ENCODE data around the gene RAB3GAP2. TPM values are rescaled to one million over a fixed set of nuclear protein-coding genes. Genes with fewer than 3 reads are reported as not detected.
"Not testable (repeated sequence)": the region's sequence is repeated elsewhere in the genome, so short reads cannot be mapped to it uniquely, and the experiment has no call there.

The RAB3GAP2 gene
- total RNA-seq, 1 donor from 2014 or later, result 51.2 TPM

- H3K36me3 Mint-ChIP-seq, result peaks cover 45% of the 10 kb centered on the region
- DNase-seq (ENCODE audit: extremely low spot score, unreplicated experiment), result no peak
- no peak for TF ChIP-seq CTCF (conservative IDR thresholded peaks at IDR 0.05)
- no peak overlapping the region for H3K4me3 Mint-ChIP-seq
- no peaks in the 10 kb centered on the region for H3K4me1 Mint-ChIP-seq (ENCODE audit: unreplicated experiment)
- H3K9me3 Mint-ChIP-seq, result peaks cover 15% of the 10 kb centered on the region
- H3K27ac Mint-ChIP-seq, result no peak overlapping the region
- no peaks in the 10 kb centered on the region for H3K27me3 Mint-ChIP-seq
These were observed 17.0 kb downstream of the RAB3GAP2 start for GRCh38 chr1:220255204-220255603.

DNA sequence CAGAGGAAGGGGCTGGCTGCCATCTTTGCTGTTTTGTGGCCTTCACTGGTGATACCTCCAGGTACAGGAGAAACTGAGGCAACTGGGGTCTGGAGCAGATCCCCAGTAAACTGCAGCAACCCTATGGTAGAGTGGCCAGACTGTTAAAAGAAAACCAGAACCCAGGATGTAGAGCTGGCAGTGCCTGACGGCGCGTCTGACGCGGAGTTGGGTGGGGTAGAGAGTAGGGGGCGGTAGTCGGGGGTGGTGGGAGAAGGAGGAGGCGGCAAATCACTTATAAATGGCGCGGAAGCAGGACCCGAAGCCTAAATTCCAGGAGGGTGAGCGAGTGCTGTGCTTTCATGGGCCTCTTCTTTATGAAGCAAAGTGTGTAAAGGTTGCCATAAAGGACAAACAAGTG, 19.0 kb downstream of the RAB3GAP2 start:
- DNase-seq (ENCODE audit: extremely low spot score, unreplicated experiment); H3K27me3 Mint-ChIP-seq; H3K27ac Mint-ChIP-seq; H3K4me1 Mint-ChIP-seq (ENCODE audit: unreplicated experiment); H3K4me3 Mint-ChIP-seq: not testable (repeated sequence)
- H3K36me3 Mint-ChIP-seq, result peaks cover 53% of the 10 kb centered on the region
- peaks cover 15% of the 10 kb centered on the region for H3K9me3 Mint-ChIP-seq

DNA sequence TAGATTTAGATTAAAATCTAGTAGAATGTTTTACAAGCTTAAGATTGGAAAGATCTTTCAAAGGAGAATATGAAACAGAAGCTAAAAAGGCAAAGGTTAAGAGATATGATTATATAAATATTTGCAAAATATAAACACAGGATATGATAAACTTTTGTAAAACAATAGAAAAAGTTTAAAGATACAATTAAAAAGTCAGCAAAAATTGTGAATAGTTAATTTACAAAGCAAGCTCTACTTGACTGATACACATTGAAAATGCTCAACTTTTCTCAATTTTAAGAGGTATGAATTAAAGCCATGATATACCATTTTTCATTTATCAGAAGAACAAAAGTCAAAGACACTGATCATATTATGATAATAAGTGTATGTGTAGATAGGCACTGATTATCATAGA, 21.0 kb downstream of the RAB3GAP2 start:
- H3K9me3 Mint-ChIP-seq, result peaks cover 12% of the 10 kb centered on the region
- H3K4me3 Mint-ChIP-seq, result no peak overlapping the region
- H3K27me3 Mint-ChIP-seq, result no peaks in the 10 kb centered on the region
- TF ChIP-seq CTCF (conservative IDR thresholded peaks at IDR 0.05), result no peak
- peaks cover 58% of the 10 kb centered on the region for H3K36me3 Mint-ChIP-seq
- no peak overlapping the region for H3K27ac Mint-ChIP-seq
- DNase-seq (ENCODE audit: extremely low spot score, unreplicated experiment), result no peak
- no peaks in the 10 kb centered on the region for H3K4me1 Mint-ChIP-seq (ENCODE audit: unreplicated experiment)

DNA sequence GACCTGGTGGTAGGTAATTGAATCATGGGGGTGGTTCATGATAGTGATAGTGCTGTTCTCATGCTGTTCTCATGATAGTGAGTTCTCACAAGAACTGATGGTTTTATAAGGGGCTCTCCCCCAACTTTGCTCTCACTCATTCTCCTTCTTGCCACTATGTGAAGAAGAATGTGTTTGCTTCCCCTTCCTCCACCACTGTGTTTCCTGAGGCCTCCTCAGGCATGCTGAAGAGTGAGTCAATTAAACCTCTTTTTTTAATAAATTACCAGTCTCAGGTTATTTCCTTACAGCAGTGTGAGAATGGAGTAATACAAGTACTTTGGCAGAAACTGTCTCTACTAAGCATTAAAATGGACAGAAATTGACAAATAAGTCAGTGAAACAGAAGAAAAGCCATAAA, 21.6 kb downstream of the RAB3GAP2 start:
- no peak overlapping the region for H3K27ac Mint-ChIP-seq
- TF ChIP-seq CTCF (conservative IDR thresholded peaks at IDR 0.05), result no peak
- peaks cover 60% of the 10 kb centered on the region for H3K36me3 Mint-ChIP-seq
- H3K4me1 Mint-ChIP-seq (ENCODE audit: unreplicated experiment), result no peaks in the 10 kb centered on the region
- DNase-seq (ENCODE audit: extremely low spot score, unreplicated experiment), result no peak
- peaks cover 10% of the 10 kb centered on the region for H3K9me3 Mint-ChIP-seq
- H3K27me3 Mint-ChIP-seq, result no peaks in the 10 kb centered on the region
- no peak overlapping the region for H3K4me3 Mint-ChIP-seq

DNA sequence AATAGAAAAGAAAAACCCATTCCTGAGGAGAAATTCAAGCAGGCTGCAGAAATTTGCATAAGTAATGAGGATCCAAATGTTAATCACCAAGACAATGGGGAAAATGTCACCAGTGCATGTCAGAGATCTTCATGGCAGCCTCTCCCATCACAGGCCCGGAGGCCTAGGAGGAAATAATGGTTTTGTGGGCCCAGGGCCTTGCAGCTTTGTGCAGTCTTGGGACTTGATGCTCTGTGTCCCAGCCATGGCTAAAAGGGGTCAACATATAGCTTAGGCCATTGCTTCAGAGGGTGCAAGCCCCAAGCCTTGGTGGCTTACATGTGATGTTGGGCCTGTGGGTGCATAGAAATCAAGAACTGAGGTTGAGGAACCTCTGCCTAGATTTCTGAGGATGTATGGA, 22.7 kb downstream of the RAB3GAP2 start:
- TF ChIP-seq CTCF (conservative IDR thresholded peaks at IDR 0.05), result no peak
- no peak for DNase-seq (ENCODE audit: extremely low spot score, unreplicated experiment)
- no peak overlapping the region for H3K4me3 Mint-ChIP-seq
- no peaks in the 10 kb centered on the region for H3K27me3 Mint-ChIP-seq
- peaks cover 14% of the 10 kb centered on the region for H3K9me3 Mint-ChIP-seq
- H3K27ac Mint-ChIP-seq, result no peak overlapping the region
- H3K36me3 Mint-ChIP-seq, result peaks cover 62% of the 10 kb centered on the region
- H3K4me1 Mint-ChIP-seq (ENCODE audit: unreplicated experiment), result no peaks in the 10 kb centered on the region

DNA sequence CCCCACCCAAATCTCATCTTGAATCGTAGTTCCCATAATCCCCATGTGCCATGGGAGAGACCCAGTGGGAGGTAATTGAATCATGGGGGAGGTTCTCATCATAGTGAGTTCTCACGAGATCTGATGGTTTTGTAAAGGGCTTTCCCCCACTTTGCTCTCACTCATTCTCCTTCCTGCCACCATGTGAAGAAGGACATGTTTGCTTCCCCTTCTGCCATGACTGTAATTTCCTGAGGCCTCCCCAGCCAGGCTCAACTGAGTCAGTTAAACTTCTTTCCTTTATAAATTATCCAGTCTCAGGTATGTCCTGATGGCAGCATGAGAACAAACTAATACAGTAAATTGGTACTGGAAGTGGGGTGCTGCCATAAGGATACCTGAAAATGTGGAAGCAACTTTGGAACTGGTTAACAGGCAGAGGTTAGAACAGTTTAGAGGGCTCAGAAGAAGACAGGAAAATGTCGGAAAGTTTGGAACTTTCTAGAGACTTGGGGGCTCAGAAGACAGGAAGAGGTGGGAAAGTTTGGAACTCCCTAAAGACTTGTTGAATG, 23.5 kb downstream of the RAB3GAP2 start:
- H3K4me3 Mint-ChIP-seq; DNase-seq (ENCODE audit: extremely low spot score, unreplicated experiment); H3K27me3 Mint-ChIP-seq; H3K27ac Mint-ChIP-seq; H3K4me1 Mint-ChIP-seq (ENCODE audit: unreplicated experiment): not testable (repeated sequence)
- peaks cover 66% of the 10 kb centered on the region for H3K36me3 Mint-ChIP-seq
- peaks cover 15% of the 10 kb centered on the region for H3K9me3 Mint-ChIP-seq

GRCh38 chr1:220245900-220246299, 26.4 kb downstream of the RAB3GAP2 start:
- H3K27me3 Mint-ChIP-seq; H3K27ac Mint-ChIP-seq; DNase-seq (ENCODE audit: extremely low spot score, unreplicated experiment); H3K4me3 Mint-ChIP-seq; H3K4me1 Mint-ChIP-seq (ENCODE audit: unreplicated experiment): not testable (repeated sequence)
- Mint-ChIP-seq H3K36me3 (peaks cover 59% of the 10 kb centered on the region), H3K9me3 (peaks cover 11% of the 10 kb centered on the region)
